Activated CD4-positive, alpha-beta T cell treated with anti-CD3 and anti-CD28 coated beads, Interleukin-2, amount 50 U/mL, for 4 hours (primary cell): ENCODE results near the gene IGF1.

Source experiments
- DNase-seq, 2 experiments: peaks; one replicate each; pipeline ENCODE4 v3.0.0-alpha.2; 2020

The IGF1 gene

GRCh38 chr12:102480406-102480805, at the start of gene IGF1:
Gene IGF1, minus strand, starts transcription at chr12:102480563. Its CDS starts 182 bp downstream, at chr12:102480381.
- DNase-seq: no peak

GRCh38 chr12:102528111-102528510, 47.7 kb upstream of the IGF1 start:
- no peak for DNase-seq

GRCh38 chr12:102527171-102527720, 46.9 kb upstream of the IGF1 start:
- no peak for DNase-seq

GRCh38 chr12:102526656-102527055, 46.3 kb upstream of the IGF1 start:
- DNase-seq: no peak

- no peak for DNase-seq
Measured at GRCh38 chr12:102522768-102523167, 42.4 kb upstream of the IGF1 start.

GRCh38 chr12:102521662-102522277, 41.4 kb upstream of the IGF1 start:
- DNase-seq: no peak

GRCh38 chr12:102518871-102519270, 38.5 kb upstream of the IGF1 start:
- DNase-seq: no peak

GRCh38 chr12:102514696-102515095, 34.3 kb upstream of the IGF1 start:
- no peak for DNase-seq

GRCh38 chr12:102513739-102514138, 33.4 kb upstream of the IGF1 start:
- DNase-seq: no peak

GRCh38 chr12:102513272-102513671, 32.9 kb upstream of the IGF1 start:
- DNase-seq: no peak

- no peak for DNase-seq
Measured at GRCh38 chr12:102512523-102512922, 32.2 kb upstream of the IGF1 start.

- DNase-seq: no peak
Measured at GRCh38 chr12:102511575-102511974, 31.2 kb upstream of the IGF1 start.

GRCh38 chr12:102510463-102510862, 30.1 kb upstream of the IGF1 start:
- DNase-seq: no peak

GRCh38 chr12:102510031-102510430, 29.7 kb upstream of the IGF1 start:
- no peak for DNase-seq

- no peak for DNase-seq
Measured at GRCh38 chr12:102509123-102509626, 28.8 kb upstream of the IGF1 start.

GRCh38 chr12:102508052-102508451, 27.7 kb upstream of the IGF1 start:
- DNase-seq: no peak

GRCh38 chr12:102507301-102507700, 26.9 kb upstream of the IGF1 start:
- no peak for DNase-seq

GRCh38 chr12:102504871-102505270, 24.5 kb upstream of the IGF1 start:
- no peak for DNase-seq

GRCh38 chr12:102504280-102504679, 23.9 kb upstream of the IGF1 start:
- DNase-seq: no peak

GRCh38 chr12:102503831-102504230, 23.5 kb upstream of the IGF1 start:
- no peak for DNase-seq

GRCh38 chr12:102503056-102503681, 22.8 kb upstream of the IGF1 start:
- DNase-seq: no peak

GRCh38 chr12:102501773-102502172, 21.4 kb upstream of the IGF1 start:
- DNase-seq: no peak

GRCh38 chr12:102498471-102498870, 18.1 kb upstream of the IGF1 start:
- no peak for DNase-seq

- DNase-seq: no peak
Measured at GRCh38 chr12:102497743-102498142, 17.4 kb upstream of the IGF1 start.
